PC-3 (cell line): ENCODE results near the gene SLC8A1. TPM values are rescaled to one million over a fixed set of nuclear protein-coding genes. Genes with fewer than 3 reads are reported as not detected.

Experiments used
- ATAC-seq: fragments of 200-7000 bp; cut with Tn5 transposase; 2 replicates; pipeline ENCODE4 v1.9.1; 2020; ENCODE audit warnings: mild to moderate bottlenecking, moderate library complexity
- BruUV-seq: library from RNA; stranded (reverse); fragments of 400-500 nt; replicated peaks from 2 replicates; lab custom pipeline; 2021; lab: Mats Ljungman, UMichigan
- CTCF ChIA-PET: fragments of 300-600 bp; sonication (Branson Sonifier 250); formaldehyde crosslinking; loops from one replicate; lab custom pipeline; 2022; ENCODE audit warnings: antibody characterized with exemption; lab: Charles Lee
- POLR2A ChIA-PET: fragments of 300-600 bp; sonication (Branson Sonifier 250); formaldehyde crosslinking; loops from one replicate; lab custom pipeline; 2022; ENCODE audit warnings: antibody characterized with exemption; ENCODE audit not compliant: unreplicated experiment; lab: Charles Lee
- DNase-seq: peaks from one replicate; pipeline ENCODE4 v3.0.0-alpha.2; 2015
- H2AFZ ChIP-seq: fragments of 300-600 bp; sonication (generic); 2 replicates; pipeline ENCODE4 v1.6.0; 2016; ENCODE audit warnings: antibody characterized with exemption, low read length
- H3F3A ChIP-seq: fragments of 300-600 bp; sonication (generic); one replicate; pipeline ENCODE4 v1.6.0; 2017; ENCODE audit warnings: antibody characterized with exemption, low read length, control low read depth, mild to moderate bottlenecking; ENCODE audit not compliant: unreplicated experiment
- H3K27ac ChIP-seq: fragments of 300-600 bp; sonication (generic); 2 replicates; pipeline ENCODE4 v1.5.1; 2016; ENCODE audit warnings: mild to moderate bottlenecking, low read length
- H3K27me3 ChIP-seq: fragments of 300-600 bp; sonication (generic); 2 replicates; pipeline ENCODE4 v1.6.1; 2016; ENCODE audit warnings: low read length, mixed read lengths
- H3K36me3 ChIP-seq: fragments of 300-600 bp; sonication (generic); 2 replicates; pipeline ENCODE4 v1.6.1; 2016; ENCODE audit warnings: low read depth, mixed run types, low read length, mixed read lengths
- H3K4me1 ChIP-seq: fragments of 300-600 bp; sonication (generic); 2 replicates; pipeline ENCODE4 v1.5.1; 2016; ENCODE audit warnings: low read length; ENCODE audit not compliant: insufficient read depth
- H3K4me2 ChIP-seq: fragments of 300-600 bp; sonication (generic); 2 replicates; pipeline ENCODE4 v1.6.0; 2016; ENCODE audit warnings: low read length
- H3K4me3 ChIP-seq: fragments of 300-600 bp; sonication (generic); 2 replicates; pipeline ENCODE4 v1.5.1; 2016; ENCODE audit warnings: mild to moderate bottlenecking, low read length, mixed read lengths
- H3K79me2 ChIP-seq: fragments of 300-600 bp; sonication (generic); 2 replicates; pipeline ENCODE4 v1.6.1; 2017; ENCODE audit warnings: low read length, mixed read lengths
- H3K9ac ChIP-seq: fragments of 300-600 bp; sonication (generic); 2 replicates; pipeline ENCODE4 v1.6.0; 2016; ENCODE audit warnings: mild to moderate bottlenecking, low read length
- H3K9me2 ChIP-seq: fragments of 300-600 bp; sonication (generic); replicated peaks from 2 replicates; pipeline ENCODE4 v1.6.1; 2016; ENCODE audit warnings: mixed run types, low read length, mixed read lengths
- H3K9me3 ChIP-seq: fragments of 300-600 bp; sonication (generic); 2 replicates; pipeline ENCODE4 v1.6.1; 2016; ENCODE audit warnings: low read length, mixed read lengths
- H4K20me1 ChIP-seq: fragments of 300-600 bp; sonication (generic); 2 replicates; pipeline ENCODE4 v1.6.1; 2016; ENCODE audit warnings: low read length, mixed read lengths
- EZH2 ChIP-seq: fragments of 300-600 bp; sonication (generic); IDR thresholded peaks from one replicate; pipeline ENCODE4 v1.6.1; 2017; ENCODE audit warnings: antibody characterized with exemption, mild to moderate bottlenecking, low read length; ENCODE audit not compliant: unreplicated experiment
- EZH2phosphoT487 ChIP-seq: fragments of 300-600 bp; sonication (generic); IDR thresholded peaks from 2 replicates; pipeline ENCODE4 v1.6.1; 2018; ENCODE audit warnings: mild to moderate bottlenecking, antibody characterized with exemption, low read length, borderline replicate concordance
- intact Hi-C: fragments of 100-400 bp; cut with micrococcal nuclease; formaldehyde crosslinking; loops from 2 replicates; pipeline ENCODE4 v1.9.0; 2023
- total RNA-seq: library from RNA; depleted of rRNA; stranded (reverse); fragments of >200 nt; gene quantifications from 2 replicates; pipeline ENCODE4 v1.2.3, GENCODE V29; 2014
- TF ChIP-seq, protein P1 (sequence below): fragments of 300-600 bp; sonication (generic); conservative IDR thresholded peaks from 2 replicates; pipeline ENCODE4 v1.5.1; 2017; ENCODE audit warnings: antibody characterized with exemption, low read depth, mild to moderate bottlenecking, low read length

SLC8A1 gene
- total RNA-seq, 1 experiment from 2014 or later, result 1.3 TPM

DNA sequence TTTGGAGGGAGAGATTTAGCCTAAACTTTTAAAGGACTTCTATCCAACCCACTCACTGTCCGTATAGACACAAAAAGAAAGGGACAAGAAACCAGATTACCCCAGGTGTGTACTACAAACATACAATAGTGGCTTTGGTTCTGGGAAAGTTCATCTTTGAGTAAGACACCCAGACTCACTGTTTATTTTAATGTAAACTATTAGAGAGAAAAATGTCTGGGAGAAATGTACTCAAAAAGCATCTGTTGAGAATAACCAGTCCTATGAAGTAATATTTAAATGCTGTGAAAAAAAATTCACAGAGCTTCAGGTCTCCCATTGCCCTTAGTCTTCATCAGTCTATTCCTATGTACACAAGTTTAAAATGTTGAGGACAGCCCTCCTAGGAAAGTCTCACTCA lies 107.5 kb downstream of the SLC8A1 start:
- H3K79me2 ChIP-seq, result no peaks in the 10 kb centered on the region
- no peaks in the 10 kb centered on the region for H3K9me2 ChIP-seq
- H3K27me3 ChIP-seq, result no peaks in the 10 kb centered on the region
- H3K9me3 ChIP-seq, result no peaks in the 10 kb centered on the region
- 0 out of 2 replicates have a peak, but pooled peaks cover 3% of the 10 kb centered on the region for H3K4me1 ChIP-seq
- BruUV-seq, result no TSS peak
- no peaks in the 10 kb centered on the region for H3K36me3 ChIP-seq
- H3K9ac ChIP-seq, result no peak overlapping the region
- H2AFZ ChIP-seq, result no peak overlapping the region
- intact Hi-C loops, result no loop called here
- H3K27ac ChIP-seq, result no peak overlapping the region
- DNase-seq (no peak), ATAC-seq (no peak)
- H3K4me3 ChIP-seq, result no peak overlapping the region
- ChIA-PET CTCF (no interaction called here), POLR2A (no interaction called here)
- TF ChIP-seq EZH2phosphoT487 (no peak), EZH2 (no peak)
- TF ChIP-seq, protein P1, sequence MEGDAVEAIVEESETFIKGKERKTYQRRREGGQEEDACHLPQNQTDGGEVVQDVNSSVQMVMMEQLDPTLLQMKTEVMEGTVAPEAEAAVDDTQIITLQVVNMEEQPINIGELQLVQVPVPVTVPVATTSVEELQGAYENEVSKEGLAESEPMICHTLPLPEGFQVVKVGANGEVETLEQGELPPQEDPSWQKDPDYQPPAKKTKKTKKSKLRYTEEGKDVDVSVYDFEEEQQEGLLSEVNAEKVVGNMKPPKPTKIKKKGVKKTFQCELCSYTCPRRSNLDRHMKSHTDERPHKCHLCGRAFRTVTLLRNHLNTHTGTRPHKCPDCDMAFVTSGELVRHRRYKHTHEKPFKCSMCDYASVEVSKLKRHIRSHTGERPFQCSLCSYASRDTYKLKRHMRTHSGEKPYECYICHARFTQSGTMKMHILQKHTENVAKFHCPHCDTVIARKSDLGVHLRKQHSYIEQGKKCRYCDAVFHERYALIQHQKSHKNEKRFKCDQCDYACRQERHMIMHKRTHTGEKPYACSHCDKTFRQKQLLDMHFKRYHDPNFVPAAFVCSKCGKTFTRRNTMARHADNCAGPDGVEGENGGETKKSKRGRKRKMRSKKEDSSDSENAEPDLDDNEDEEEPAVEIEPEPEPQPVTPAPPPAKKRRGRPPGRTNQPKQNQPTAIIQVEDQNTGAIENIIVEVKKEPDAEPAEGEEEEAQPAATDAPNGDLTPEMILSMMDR, result no peak
- no peaks in the 10 kb centered on the region for H3F3A ChIP-seq
- no peaks in the 10 kb centered on the region for H4K20me1 ChIP-seq
- H3K4me2 ChIP-seq, result no peak overlapping the region

DNA sequence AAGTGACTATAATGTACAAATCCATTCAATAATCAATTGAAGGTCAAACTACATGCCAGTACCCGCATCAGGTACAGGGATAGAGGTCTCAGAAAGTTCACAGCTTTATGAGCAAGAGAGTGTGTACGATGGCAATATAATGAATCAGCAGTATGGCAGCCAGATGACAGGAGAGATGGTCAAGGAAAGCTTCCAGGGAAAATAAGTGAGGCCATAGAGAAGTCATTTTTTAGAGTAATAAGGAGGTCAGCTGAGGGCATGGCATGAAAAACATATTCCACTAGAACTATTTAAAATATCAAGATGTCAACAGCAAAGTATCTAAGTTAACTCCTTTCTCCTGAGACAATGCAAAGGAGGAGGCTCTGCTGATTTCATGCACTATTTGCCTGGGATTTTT lies 108.0 kb downstream of the SLC8A1 start:
- H3K27me3 ChIP-seq, result no peaks in the 10 kb centered on the region
- H3K4me3 ChIP-seq, result no peak overlapping the region
- POLR2A ChIA-PET, result no interaction called here
- no peak for ATAC-seq
- TF ChIP-seq, protein P1, result no peak
- no peak for TF ChIP-seq EZH2phosphoT487
- no peak for TF ChIP-seq EZH2
- no peaks in the 10 kb centered on the region for H3K9me3 ChIP-seq
- 0 out of 2 replicates have a peak, but pooled peaks cover 3% of the 10 kb centered on the region for H3K4me1 ChIP-seq
- intact Hi-C loops, result no loop called here
- DNase-seq, result peak; percentile 30
- CTCF ChIA-PET, result no interaction called here
- no peak overlapping the region for H3K9ac ChIP-seq
- H2AFZ ChIP-seq, result no peak overlapping the region
- H3K79me2 ChIP-seq, result no peaks in the 10 kb centered on the region
- H3F3A ChIP-seq, result no peaks in the 10 kb centered on the region
- no peak overlapping the region for H3K27ac ChIP-seq
- H3K36me3 ChIP-seq, result no peaks in the 10 kb centered on the region
- H4K20me1 ChIP-seq, result no peaks in the 10 kb centered on the region
- BruUV-seq, result no TSS peak
- H3K4me2 ChIP-seq, result no peak overlapping the region
- no peaks in the 10 kb centered on the region for H3K9me2 ChIP-seq

DNA sequence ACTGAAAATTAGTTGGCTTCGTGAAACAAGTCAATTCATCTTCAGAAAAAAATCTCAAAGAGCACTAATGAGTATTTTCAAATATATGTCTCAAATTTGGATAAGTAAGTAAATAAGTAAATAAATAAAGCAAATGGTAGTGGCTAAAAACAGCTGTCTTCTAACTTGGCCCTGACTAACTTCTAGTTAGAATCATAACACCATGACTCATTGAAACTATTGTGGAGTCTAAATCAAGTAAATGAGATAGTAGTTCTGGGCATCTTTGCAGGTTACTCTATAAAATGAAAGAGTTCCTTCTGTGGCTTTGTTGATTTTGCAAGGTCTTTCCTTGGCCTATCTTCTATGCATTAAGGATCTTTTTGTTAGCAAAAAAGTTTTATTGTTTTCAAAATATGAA lies 110.7 kb downstream of the SLC8A1 start:
- no peak overlapping the region for H3K27ac ChIP-seq
- intact Hi-C loops, result no loop called here

More for the DNA sequence above, 110.7 kb downstream of the SLC8A1 start:
- no peak overlapping the region for H3K9ac ChIP-seq
- no peaks in the 10 kb centered on the region for H3K9me3 ChIP-seq
- ChIA-PET POLR2A (interaction anchor here (0.6 kb wide), 1 partner anchor 309 kb away, joined by 4 read pairs; no protein-coding TSS in a partner anchor), CTCF (no interaction called here)
- H2AFZ ChIP-seq, result no peak overlapping the region
- ATAC-seq, result peak; percentile 48
- no peaks in the 10 kb centered on the region for H3K9me2 ChIP-seq
- BruUV-seq, result no TSS peak
- no peak overlapping the region for H3K4me2 ChIP-seq
- no peaks in the 10 kb centered on the region for H3K79me2 ChIP-seq
- no peaks in the 10 kb centered on the region for H3F3A ChIP-seq
- no peak for TF ChIP-seq EZH2phosphoT487
- TF ChIP-seq, protein P1, result no peak
- TF ChIP-seq EZH2, result no peak
- peak; percentile 16 for DNase-seq
- H3K36me3 ChIP-seq, result no peaks in the 10 kb centered on the region
- H4K20me1 ChIP-seq, result no peaks in the 10 kb centered on the region
- H3K4me3 ChIP-seq, result no peak overlapping the region
- no peaks in the 10 kb centered on the region for H3K27me3 ChIP-seq
- no peaks in the 10 kb centered on the region for H3K4me1 ChIP-seq
